Measurements from ENCODE around the gene KCNK10. TPM values are rescaled to one million over a fixed set of nuclear protein-coding genes. Genes with fewer than 3 reads are reported as not detected.

KCNK10 gene
- total RNA-seq, 1 donor = not detected

DNA sequence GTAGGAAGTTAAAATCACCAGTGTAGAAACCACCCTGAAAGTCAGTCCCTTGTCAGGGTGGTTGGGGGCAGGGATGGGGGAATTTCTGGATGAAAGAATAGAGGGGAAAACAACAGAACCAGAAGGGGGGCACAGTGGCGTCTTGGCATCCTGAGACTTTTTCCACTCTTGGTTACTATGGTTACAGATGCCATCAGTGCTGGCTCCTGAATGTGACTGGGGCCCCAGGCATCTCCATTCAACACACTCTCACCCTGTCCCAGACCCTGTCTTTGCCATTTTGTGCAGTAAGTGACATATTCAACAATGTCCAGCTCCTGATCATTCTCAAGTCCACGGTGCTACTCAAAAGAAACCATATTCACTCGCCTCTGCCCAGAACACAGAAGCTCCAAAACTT lies 11.3 kb downstream of the KCNK10 start:
- DNase-seq (ENCODE audit: low read depth) = no peak
- no peak overlapping the region for H3K4me3 ChIP-seq (ENCODE audit: low read depth, low read length)
- TF ChIP-seq, protein P1, sequence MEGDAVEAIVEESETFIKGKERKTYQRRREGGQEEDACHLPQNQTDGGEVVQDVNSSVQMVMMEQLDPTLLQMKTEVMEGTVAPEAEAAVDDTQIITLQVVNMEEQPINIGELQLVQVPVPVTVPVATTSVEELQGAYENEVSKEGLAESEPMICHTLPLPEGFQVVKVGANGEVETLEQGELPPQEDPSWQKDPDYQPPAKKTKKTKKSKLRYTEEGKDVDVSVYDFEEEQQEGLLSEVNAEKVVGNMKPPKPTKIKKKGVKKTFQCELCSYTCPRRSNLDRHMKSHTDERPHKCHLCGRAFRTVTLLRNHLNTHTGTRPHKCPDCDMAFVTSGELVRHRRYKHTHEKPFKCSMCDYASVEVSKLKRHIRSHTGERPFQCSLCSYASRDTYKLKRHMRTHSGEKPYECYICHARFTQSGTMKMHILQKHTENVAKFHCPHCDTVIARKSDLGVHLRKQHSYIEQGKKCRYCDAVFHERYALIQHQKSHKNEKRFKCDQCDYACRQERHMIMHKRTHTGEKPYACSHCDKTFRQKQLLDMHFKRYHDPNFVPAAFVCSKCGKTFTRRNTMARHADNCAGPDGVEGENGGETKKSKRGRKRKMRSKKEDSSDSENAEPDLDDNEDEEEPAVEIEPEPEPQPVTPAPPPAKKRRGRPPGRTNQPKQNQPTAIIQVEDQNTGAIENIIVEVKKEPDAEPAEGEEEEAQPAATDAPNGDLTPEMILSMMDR (IDR thresholded peaks at IDR 0.05; ENCODE audit: insufficient read depth, low read length) = no peak

DNA sequence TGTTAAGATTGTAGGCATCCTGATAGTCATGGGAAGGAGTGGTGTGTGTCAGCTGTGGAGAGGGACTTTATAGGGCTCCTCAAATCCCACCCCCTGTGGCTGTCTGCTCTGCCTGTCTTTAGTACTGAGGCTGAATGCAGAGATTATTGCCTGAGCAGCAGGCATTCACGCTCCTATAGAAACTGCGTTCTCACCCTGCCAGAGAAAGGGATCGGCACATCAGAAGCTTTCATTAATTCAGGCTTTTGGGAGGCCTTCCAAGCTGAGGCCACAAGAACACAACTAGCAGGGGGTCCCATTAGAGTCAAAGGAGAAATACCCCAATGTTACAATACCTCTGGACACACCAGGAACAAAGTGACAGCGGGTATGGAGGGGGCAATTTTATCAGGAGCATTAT lies 12.6 kb downstream of the KCNK10 start:
- TF ChIP-seq, protein P1 (IDR thresholded peaks at IDR 0.05; ENCODE audit: insufficient read depth, low read length) = no peak

DNA sequence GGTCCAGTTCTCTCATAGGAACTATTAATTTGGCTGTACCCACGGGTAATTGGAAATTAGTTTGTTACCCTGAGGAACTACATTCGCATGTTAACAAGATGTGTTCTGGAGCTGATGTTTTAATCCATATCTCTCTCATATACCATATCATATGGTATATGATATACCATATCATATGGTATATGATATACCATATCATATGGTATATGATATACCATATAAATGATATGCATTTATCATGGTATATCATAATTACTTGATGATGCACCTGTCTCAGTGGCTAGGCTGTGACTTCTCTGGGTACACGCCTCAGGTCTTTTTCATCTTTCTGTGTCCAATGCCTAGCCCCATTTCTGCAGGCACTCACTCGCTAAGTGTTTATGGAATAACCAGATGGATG lies 13.0 kb downstream of the KCNK10 start:
- H3K4me3 ChIP-seq (ENCODE audit: low read depth, low read length) = no peak overlapping the region
- DNase-seq (ENCODE audit: low read depth) = no peak
- TF ChIP-seq, protein P1 (IDR thresholded peaks at IDR 0.05; ENCODE audit: insufficient read depth, low read length) = no peak

More for the DNA sequence above, 12.6 kb downstream of the KCNK10 start:
- no peak overlapping the region for H3K4me3 ChIP-seq (ENCODE audit: low read depth, low read length)
- DNase-seq (ENCODE audit: low read depth) = no peak

DNA sequence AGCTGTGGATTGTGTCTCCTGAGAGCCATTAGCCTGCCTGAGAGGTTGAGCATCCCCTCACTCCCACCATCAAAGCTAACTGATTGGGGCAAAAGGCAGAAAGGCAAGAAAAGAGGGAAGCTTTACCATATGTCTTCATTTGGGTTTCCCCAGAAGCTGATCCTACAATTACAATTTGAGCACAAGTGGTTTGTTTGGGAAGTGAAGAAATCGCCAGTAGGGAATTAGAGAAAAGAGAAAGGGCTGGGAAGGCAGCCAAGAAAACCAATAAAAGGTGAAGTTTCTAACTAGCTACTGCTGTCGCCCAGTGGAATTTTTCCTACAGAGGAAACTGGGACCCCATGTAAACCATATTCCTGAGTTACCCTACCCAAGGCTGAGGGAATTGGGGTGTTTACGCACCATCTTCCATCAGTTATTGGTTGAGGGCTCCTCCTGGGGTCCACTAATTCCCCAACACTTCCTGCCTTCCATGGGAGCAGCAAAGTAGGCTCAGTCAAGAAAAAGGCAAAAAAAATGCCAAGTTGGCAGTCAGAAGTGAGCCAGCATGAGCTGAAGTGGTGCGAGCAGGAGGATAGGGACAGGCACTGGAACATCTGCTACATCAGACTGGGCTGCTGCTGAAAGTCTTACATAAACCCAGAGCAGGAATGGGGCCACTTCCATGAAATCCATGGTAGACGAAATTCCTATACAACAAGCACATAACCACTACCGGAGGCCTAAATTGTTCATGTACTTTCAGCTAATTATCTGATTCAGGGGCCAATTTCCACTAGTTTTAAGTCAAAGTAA lies 17.3 kb downstream of the KCNK10 start:
- DNase-seq (ENCODE audit: low read depth) = no peak
- TF ChIP-seq, protein P1 (IDR thresholded peaks at IDR 0.05; ENCODE audit: insufficient read depth, low read length) = no peak
- no peak overlapping the region for H3K4me3 ChIP-seq (ENCODE audit: low read depth, low read length)

DNA sequence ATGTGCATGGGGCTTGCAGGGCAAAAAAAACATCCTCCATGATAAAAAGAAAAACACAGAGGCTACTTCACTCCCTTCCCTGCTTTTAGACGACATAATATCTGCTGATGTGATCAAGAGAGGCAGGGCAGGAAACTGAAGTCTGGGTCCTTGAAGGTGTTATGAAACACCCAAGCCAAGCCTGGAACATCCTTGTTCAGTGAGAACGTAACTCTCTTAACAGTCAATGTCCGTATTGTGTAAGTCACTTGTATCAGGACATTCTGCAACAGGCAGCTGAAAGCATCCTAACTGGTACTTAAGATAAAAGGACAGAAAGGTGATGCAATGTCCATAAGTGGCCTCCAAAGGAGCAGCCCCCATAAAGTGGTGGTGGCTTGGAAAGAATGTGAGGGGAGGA lies 20.0 kb downstream of the KCNK10 start:
- no peak for DNase-seq (ENCODE audit: low read depth)
- H3K4me3 ChIP-seq (ENCODE audit: low read depth, low read length) = no peak overlapping the region
- TF ChIP-seq, protein P1 (IDR thresholded peaks at IDR 0.05; ENCODE audit: insufficient read depth, low read length) = no peak

DNA sequence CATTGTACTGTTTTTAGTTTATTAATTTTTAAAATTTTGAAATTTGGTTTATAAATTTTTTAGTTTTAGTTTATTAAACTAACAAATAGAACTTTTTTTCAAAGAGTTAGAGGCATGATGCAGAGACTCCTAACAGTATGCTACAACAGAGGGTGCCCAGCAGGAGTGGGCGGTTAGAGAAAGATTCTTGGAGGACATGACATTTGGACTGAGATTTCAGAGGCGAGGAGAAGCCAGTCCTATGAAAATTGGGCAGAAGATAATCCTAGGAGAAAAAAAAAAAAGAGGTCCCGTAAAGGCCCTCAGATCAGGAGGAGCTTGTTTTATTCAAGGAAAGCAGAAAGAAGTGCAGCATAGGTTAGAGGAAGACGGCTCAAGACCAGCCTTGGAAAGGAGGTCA lies 21.7 kb downstream of the KCNK10 start:
- TF ChIP-seq, protein P1 (IDR thresholded peaks at IDR 0.05; ENCODE audit: insufficient read depth, low read length) = no peak
- no peak for DNase-seq (ENCODE audit: low read depth)
- no peak overlapping the region for H3K4me3 ChIP-seq (ENCODE audit: low read depth, low read length)

DNA sequence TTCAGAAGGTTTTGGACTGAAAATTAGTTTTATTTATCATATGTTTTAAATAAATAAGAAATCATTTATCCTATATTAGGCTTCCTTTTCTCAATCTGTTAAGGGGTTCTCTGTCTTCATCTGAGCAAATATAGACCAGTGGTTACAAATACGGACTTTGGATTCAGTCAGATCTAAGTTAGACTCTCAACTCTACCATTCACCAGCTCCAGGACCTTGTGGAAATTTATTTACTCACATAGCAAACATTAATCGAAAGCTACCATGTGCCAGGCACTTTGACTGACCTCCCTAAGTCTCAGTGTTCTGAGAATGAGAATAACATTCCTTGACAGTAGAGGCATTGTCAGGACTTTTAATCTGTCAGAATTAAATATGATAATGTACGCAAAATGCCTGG lies 22.3 kb downstream of the KCNK10 start:
- H3K4me3 ChIP-seq (ENCODE audit: low read depth, low read length) = no peak overlapping the region
- TF ChIP-seq, protein P1 (IDR thresholded peaks at IDR 0.05; ENCODE audit: insufficient read depth, low read length) = no peak
- no peak for DNase-seq (ENCODE audit: low read depth)
